Caco-2 (cell line): ENCODE results near the gene IDNK. TPM values are rescaled to one million over a fixed set of nuclear protein-coding genes. Genes with fewer than 3 reads are reported as not detected.

Experiments used
- BruUV-seq: library from RNA; stranded (reverse); fragments of 400-500 nt; replicated peaks from 2 replicates; lab custom pipeline; 2021; lab: Mats Ljungman, UMichigan
- CTCF ChIA-PET: fragments of 300-600 bp; sonication (Branson Sonifier 250); formaldehyde crosslinking; loops from one replicate; lab custom pipeline; 2022; ENCODE audit warnings: antibody characterized with exemption; lab: Charles Lee
- POLR2A ChIA-PET: fragments of 300-600 bp; sonication (Branson Sonifier 250); formaldehyde crosslinking; loops from one replicate; lab custom pipeline; 2022; ENCODE audit warnings: antibody characterized with exemption; lab: Charles Lee
- DNase-seq, 2 experiments: peaks; one replicate each; pipeline versions ENCODE4 v3.0.0 to v3.0.0-alpha.2; 2020 to 2022
- H3K27me3 ChIP-seq: replicated peaks from 2 replicates; pipeline ENCODE4 v1.6.0; 2011; ENCODE audit warnings: low read length; ENCODE audit not compliant: control insufficient read depth, insufficient read depth
- H3K36me3 ChIP-seq: 2 replicates; pipeline ENCODE4 v1.5.1; 2011; ENCODE audit warnings: low read length; ENCODE audit not compliant: control insufficient read depth, insufficient read depth
- H3K4me1 ChIP-seq: fragments of 250-450 bp; sonication (Bioruptor Pico); 2 replicates; pipeline ENCODE4 v1.5.1; 2020; ENCODE audit warnings: mild to moderate bottlenecking
- H3K4me3 ChIP-seq: 2 replicates; pipeline ENCODE4 v1.5.1; 2011; ENCODE audit warnings: low read depth, mild to moderate bottlenecking, control low read depth, low read length
- H3K9me3 ChIP-seq: fragments of 250-450 bp; sonication (Bioruptor Pico); 2 replicates; pipeline ENCODE4 v1.5.1; 2020; ENCODE audit warnings: mild to moderate bottlenecking, moderate library complexity
- H3K27ac Mint-ChIP-seq: one replicate; pipeline ENCODE4 v1.8.0; 2022; ENCODE audit warnings: mixed read lengths; ENCODE audit not compliant: unreplicated experiment
- H3K27me3 Mint-ChIP-seq: one replicate; pipeline ENCODE4 v1.8.0; 2022; ENCODE audit warnings: mixed read lengths; ENCODE audit not compliant: insufficient read depth, unreplicated experiment
- H3K36me3 Mint-ChIP-seq: one replicate; pipeline ENCODE4 v1.8.0; 2022; ENCODE audit warnings: mild to moderate bottlenecking, mixed read lengths; ENCODE audit not compliant: insufficient read depth, unreplicated experiment
- H3K4me1 Mint-ChIP-seq: one replicate; pipeline ENCODE4 v1.8.0; 2022; ENCODE audit warnings: low read depth, mixed read lengths; ENCODE audit not compliant: unreplicated experiment
- H3K4me3 Mint-ChIP-seq: one replicate; pipeline ENCODE4 v1.8.0; 2022; ENCODE audit warnings: mild to moderate bottlenecking, moderate library complexity, mixed read lengths; ENCODE audit not compliant: unreplicated experiment
- H3K9me3 Mint-ChIP-seq: one replicate; pipeline ENCODE4 v1.8.0; 2022; ENCODE audit warnings: mixed read lengths; ENCODE audit not compliant: unreplicated experiment
- intact Hi-C: fragments of 100-400 bp; cut with micrococcal nuclease; formaldehyde crosslinking; loops from one replicate; pipeline ENCODE4 v1.10.0; 2022; ENCODE audit not compliant: unreplicated experiment
- total RNA-seq: library from RNA; stranded (reverse); gene quantifications from 2 replicates; pipeline ENCODE4 v1.2.3, GENCODE V29; 2022
- TF ChIP-seq, protein P1 (sequence below), 2 experiments: fragments of 200-600 bp in 1 of 2; IDR thresholded peaks; 1 replicate in 1 of 2; 2 replicates in 1 of 2; pipeline versions ENCODE4 v1.5.1 to v1.8.0; 2011 to 2022; ENCODE audit warnings: antibody characterized with exemption in 1 of 2, control low read depth in 1 of 2, inconsistent platforms in 1 of 2, low read depth in 1 of 2, low read length in 1 of 2, mild to moderate bottlenecking in 1 of 2, moderate library complexity in 1 of 2; ENCODE audit not compliant: insufficient read depth in 1 of 2, severe bottlenecking in 1 of 2, unreplicated experiment in 1 of 2

Gene IDNK
- total RNA-seq, 1 experiment from 2014 or later, result 4.3 TPM

DNA sequence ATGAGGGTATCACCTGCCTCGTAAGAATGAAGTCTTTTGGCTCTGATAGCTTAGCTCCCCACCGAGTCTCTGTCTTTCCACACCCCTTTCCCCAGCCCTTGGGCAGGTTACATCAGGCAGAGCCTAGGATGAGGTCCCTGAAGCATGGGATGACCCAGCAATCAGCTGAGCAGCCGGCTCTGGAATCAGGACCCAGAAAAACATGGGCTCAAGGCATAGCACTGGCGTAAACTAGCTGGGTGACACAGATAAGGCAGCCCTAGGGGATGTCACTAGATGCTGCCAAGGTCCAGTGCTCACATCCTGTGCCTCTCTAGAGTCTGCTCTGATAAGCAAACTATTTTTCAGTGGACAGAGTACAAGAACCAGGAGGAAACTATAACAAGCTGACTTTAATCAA is 26.6 kb downstream of the IDNK start:
- ChIA-PET CTCF (interaction anchor here (1.0 to 1.4 kb wide), 2 partner anchors 29 to 451 kb away, joined by 3 to 15 read pairs; no protein-coding TSS in a partner anchor), POLR2A (no interaction called here)
- TF ChIP-seq, protein P1, sequence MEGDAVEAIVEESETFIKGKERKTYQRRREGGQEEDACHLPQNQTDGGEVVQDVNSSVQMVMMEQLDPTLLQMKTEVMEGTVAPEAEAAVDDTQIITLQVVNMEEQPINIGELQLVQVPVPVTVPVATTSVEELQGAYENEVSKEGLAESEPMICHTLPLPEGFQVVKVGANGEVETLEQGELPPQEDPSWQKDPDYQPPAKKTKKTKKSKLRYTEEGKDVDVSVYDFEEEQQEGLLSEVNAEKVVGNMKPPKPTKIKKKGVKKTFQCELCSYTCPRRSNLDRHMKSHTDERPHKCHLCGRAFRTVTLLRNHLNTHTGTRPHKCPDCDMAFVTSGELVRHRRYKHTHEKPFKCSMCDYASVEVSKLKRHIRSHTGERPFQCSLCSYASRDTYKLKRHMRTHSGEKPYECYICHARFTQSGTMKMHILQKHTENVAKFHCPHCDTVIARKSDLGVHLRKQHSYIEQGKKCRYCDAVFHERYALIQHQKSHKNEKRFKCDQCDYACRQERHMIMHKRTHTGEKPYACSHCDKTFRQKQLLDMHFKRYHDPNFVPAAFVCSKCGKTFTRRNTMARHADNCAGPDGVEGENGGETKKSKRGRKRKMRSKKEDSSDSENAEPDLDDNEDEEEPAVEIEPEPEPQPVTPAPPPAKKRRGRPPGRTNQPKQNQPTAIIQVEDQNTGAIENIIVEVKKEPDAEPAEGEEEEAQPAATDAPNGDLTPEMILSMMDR (IDR thresholded peaks at IDR 0.05; ENCODE audit: insufficient read depth in 1 of 2, low read depth in 1 of 2, low read length in 1 of 2, severe bottlenecking in 1 of 2, unreplicated experiment in 1 of 2), result no peak
- Histone ChIP-seq H3K27me3 (no peaks in the 10 kb centered on the region), H3K4me3 (no peak overlapping the region), H3K4me1 (no peaks in the 10 kb centered on the region), H3K36me3 (no peaks in the 10 kb centered on the region), H3K9me3 (no peaks in the 10 kb centered on the region)
- Mint-ChIP-seq H3K27ac (no peak overlapping the region), H3K36me3 (peaks cover 23% of the 10 kb centered on the region), H3K4me3 (no peak overlapping the region), H3K9me3 (no peaks in the 10 kb centered on the region), H3K27me3 (no peaks in the 10 kb centered on the region), H3K4me1 (no peaks in the 10 kb centered on the region)
- intact Hi-C loops, result loop anchor here (1.0 to 5.0 kb wide), 4 partner anchors 28 to 66 kb away; partner anchors contain the start of gene UBQLN1
- BruUV-seq, result no TSS peak
- DNase-seq, result no peak

DNA sequence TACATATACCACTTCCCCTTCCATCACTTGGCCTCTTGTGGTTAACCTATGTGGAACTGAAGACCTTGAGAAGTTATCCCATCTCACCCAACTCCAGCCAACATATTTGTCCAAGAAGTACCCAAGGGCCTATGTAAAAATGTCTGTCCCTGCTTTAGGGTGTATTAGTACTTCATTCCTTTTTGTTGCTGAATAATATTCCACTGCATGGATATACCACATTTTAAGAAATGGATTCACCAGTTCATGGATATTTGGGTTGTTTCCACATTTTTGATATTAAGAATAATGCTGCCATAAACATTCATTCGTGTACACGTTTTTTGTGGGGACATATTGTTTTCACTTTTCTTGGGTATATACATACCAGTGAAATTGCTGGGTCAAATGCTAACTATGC is 28.6 kb downstream of the IDNK start:
- Mint-ChIP-seq H3K36me3 (peaks cover 28% of the 10 kb centered on the region), H3K9me3 (no peaks in the 10 kb centered on the region), H3K27ac (no peak overlapping the region), H3K4me1 (no peaks in the 10 kb centered on the region), H3K4me3 (no peak overlapping the region), H3K27me3 (no peaks in the 10 kb centered on the region)
- no peaks in the 10 kb centered on the region for H3K4me1 ChIP-seq
- H3K36me3 ChIP-seq, result no peaks in the 10 kb centered on the region
- CTCF ChIA-PET, result no interaction called here
- no peak for DNase-seq
- no TSS peak for BruUV-seq
- H3K9me3 ChIP-seq, result no peaks in the 10 kb centered on the region
- TF ChIP-seq, protein P1 (IDR thresholded peaks at IDR 0.05; ENCODE audit: insufficient read depth in 1 of 2, low read depth in 1 of 2, low read length in 1 of 2, severe bottlenecking in 1 of 2, unreplicated experiment in 1 of 2), result no peak
- POLR2A ChIA-PET, result no interaction called here
- H3K4me3 ChIP-seq, result no peak overlapping the region
- H3K27me3 ChIP-seq, result no peaks in the 10 kb centered on the region
- intact Hi-C loops, result no loop called here

DNA sequence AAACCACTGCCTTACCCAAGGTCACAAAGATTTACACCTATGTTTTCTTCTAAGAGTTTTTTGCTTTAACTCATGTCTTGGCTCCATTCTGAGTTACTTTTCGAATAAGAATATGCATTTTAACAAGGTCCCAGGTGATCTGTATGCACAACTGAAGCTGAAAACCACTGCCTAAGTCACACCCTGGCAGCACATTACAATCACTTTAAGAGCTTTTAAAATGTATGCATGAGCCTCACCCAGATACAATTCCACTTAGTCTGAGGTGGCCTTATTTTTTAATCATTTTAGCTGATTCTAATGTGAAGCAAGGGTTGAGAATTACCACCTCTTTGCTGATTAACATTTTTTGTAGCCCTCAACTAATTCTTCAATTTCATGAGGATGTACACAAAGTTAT is 29.5 kb downstream of the IDNK start:
- H3K27me3 Mint-ChIP-seq, result no peaks in the 10 kb centered on the region
- H3K36me3 Mint-ChIP-seq, result peaks cover 27% of the 10 kb centered on the region
- CTCF ChIA-PET, result no interaction called here
- no peaks in the 10 kb centered on the region for H3K36me3 ChIP-seq
- no peaks in the 10 kb centered on the region for H3K9me3 Mint-ChIP-seq
- POLR2A ChIA-PET, result no interaction called here
- no TSS peak for BruUV-seq
- TF ChIP-seq, protein P1 (IDR thresholded peaks at IDR 0.05; ENCODE audit: insufficient read depth in 1 of 2, low read depth in 1 of 2, low read length in 1 of 2, severe bottlenecking in 1 of 2, unreplicated experiment in 1 of 2), result no peak
- no peak overlapping the region for H3K4me3 Mint-ChIP-seq
- H3K4me1 Mint-ChIP-seq, result no peaks in the 10 kb centered on the region
- H3K9me3 ChIP-seq, result no peaks in the 10 kb centered on the region
- H3K27ac Mint-ChIP-seq, result no peak overlapping the region
- no peaks in the 10 kb centered on the region for H3K27me3 ChIP-seq
- H3K4me1 ChIP-seq, result no peaks in the 10 kb centered on the region
- no peak overlapping the region for H3K4me3 ChIP-seq
- intact Hi-C loops, result no loop called here
- no peak for DNase-seq
